NCI-H1048 (cell line): ENCODE measurements around the gene RRM2.

ENCODE experiments used
- DNase-seq: peaks from one replicate; lab custom pipeline; 2025; lab: John Stamatoyannopoulos, UW

Gene RRM2

DNA sequence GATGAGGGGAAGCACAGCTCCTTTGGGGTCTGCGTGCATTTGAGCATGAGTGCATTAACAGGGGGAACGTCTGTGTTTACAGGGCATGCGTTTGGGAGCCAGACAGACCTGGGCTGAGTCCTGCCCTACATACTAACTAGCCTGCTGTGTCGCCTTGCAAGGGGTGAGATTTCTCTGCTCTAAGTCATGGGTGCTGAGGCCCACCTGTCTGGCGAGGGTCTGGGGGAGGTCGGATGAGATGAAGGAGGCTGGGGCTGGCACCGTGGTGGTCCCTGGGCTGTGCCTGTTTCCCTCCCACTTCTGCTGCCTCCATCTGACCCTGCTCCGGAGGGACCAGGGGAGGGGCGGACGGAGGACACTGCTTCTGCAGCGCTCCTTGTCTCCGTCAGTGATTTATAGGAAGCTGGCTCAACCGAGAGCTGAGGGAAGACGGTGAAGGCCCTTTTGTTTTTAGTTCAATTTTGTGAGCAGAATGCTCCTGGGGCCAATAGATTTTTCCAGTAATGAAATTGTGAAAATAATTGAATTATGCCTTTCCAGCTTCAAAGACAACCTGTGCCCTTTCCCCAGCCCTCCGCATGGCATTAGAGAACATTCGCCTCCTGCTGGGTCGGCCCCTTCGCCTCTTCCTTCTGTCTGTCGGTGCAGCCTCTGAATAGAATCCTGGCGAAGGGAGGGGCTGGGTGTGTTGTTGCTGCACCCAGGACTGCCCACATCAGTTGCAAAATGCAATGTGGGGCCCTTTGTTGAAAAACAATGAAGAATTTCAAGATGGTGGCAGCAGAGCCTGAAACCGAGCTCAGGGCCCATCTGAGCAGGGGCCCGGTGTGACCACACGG, 49.7 kb downstream of the RRM2 start:
- no peak for DNase-seq

DNA sequence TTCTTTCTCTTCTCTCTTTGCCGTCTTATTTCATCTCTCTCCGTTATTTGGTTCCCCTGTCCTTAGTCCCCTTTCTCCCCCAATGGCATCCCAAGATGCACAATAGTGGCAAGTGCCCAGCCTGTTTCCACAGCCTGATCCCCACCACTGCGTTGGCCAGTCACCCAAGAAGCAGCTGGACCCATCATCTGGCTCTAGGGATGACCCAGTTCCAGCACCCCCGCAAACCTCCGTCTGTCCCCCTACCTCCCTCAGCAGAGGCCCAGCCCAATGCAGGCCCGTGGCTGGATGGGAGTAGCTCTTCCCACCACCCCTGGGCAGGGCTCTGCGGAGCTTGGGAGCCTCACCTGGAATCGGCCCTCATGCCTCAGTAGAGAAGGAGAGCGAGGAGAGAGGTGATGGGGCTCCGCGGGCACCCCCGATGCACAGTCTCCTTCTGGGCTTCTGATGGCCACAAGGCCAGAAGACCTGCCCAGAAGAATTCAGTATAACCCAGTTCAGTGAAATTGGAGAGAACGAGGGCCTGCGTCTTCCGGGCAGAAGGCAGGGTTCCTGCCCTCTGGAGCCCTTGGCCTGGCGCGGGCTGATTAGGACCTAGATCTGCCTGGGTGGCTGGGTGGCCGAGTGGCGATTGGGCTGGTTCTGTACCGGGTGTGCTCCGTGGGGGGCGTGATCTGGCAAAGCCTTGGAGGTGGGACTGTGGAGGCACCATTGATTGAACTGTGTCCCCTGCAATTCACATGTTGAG, 50.9 kb downstream of the RRM2 start:
- DNase-seq: no peak

DNA sequence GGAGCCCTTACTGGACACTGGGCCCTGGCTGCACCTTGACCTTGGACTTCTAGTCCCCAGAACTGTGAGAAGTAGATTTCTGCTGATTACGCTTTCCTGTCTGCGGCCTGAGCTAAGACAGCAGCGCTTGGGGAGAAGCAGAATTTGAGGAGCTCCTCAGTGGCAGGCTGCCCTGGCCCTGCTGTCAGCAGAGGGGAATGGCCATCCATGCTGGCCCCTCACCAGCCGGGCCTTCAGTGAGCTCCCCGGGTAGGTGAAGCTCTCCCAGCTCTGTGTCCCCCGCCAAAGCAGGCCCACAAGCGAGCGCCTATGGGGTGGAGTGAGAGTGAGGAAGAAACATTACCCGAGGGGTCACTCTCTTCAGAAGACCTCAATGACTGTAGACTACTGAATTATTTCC, 51.6 kb downstream of the RRM2 start:
- DNase-seq: no peak

DNA sequence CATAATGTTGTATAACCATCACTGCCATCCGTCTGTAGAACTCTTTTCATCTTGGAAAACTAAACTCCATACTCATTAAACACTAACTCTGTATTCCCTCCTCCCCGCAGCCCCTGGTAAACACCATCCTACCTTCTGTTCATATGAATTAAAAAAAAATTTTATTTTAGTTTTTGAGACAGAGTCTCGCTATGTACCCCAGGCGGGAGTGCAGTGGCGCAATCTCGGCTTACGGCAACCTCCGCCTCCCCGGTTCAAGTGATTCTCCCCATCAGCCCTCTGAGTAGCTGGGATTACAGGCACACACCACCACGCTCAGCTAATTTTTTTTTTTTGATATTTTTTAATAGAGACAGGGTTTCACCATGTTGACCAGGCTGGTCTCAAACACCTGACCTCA, 52.9 kb downstream of the RRM2 start:
- no peak for DNase-seq

DNA sequence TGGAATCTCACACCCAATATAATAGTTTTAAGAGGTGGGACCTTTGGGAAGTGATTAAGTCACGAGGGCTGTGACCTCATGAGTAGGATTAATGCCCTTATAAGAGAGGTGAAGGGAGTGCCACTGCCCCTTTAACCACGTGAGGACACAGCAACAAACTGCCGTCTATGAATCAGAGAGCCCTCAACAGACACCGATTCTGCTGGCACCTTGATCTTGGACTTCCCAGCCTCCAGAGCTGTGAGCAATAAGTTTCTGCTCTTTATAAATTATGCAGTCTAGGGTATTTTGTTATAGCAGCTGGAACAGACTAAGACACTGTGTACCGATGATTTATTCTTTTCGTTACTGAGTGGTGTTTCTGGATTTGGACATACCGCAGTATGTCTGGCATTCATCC, 56.2 kb downstream of the RRM2 start:
- DNase-seq: no peak

DNA sequence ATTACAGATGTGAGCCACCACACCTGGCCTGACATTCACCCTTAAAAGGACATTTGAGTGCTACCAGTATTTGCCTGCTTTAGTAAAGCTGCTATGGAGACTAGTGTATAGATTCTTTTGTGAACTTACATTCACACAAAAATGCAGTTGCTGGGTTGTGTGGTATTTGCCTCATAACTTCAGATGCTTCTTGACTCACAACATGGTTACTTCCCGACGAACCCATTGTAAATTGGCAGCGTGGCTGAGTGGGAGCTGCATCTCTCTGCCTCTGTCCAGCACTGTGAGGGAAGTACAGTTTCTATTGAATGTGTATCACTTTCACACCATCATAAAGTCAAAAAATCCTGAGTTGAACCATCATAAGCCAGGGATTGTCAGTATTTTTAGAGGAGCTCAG, 56.9 kb downstream of the RRM2 start:
- DNase-seq: no peak

DNA sequence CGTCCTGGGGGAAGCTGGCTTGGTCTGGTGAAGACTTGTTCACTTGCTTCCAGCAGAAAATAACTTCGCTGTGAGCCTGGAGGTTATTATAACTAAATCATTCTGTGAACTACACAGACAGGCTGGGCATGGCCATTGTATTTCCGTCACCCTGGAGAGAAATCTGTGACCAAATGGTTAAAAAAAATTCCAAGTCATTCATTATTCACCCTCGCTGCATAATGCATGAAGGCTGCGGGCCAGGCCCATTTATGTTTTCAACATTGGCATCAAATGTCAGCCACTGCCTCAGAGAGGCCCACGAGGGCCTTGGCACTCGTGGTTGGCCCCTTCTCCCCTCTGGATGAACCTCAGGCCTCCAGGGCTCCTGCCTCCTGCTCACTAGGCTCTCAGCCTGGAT, 57.7 kb downstream of the RRM2 start:
- no peak for DNase-seq
